GM18951 (cell line): Measurements from ENCODE around the gene ADCY7.

Source experiments
- POLR2A ChIP-seq: IDR thresholded peaks from 4 replicates; pipeline ENCODE4 v1.6.1; 2011; ENCODE audit warnings: mild to moderate bottlenecking; ENCODE audit not compliant: insufficient read length, insufficient read depth; ENCODE audit errors: extremely low read depth
- in situ Hi-C: fragments of 300-500 bp; cut with MboI; formaldehyde crosslinking; loops from one replicate; pipeline ENCODE4 v1.12.0; 2022; ENCODE audit warnings: low sequenced_read_pairs, mixed read lengths, inconsistent platforms; ENCODE audit not compliant: unreplicated experiment

Gene ADCY7

DNA sequence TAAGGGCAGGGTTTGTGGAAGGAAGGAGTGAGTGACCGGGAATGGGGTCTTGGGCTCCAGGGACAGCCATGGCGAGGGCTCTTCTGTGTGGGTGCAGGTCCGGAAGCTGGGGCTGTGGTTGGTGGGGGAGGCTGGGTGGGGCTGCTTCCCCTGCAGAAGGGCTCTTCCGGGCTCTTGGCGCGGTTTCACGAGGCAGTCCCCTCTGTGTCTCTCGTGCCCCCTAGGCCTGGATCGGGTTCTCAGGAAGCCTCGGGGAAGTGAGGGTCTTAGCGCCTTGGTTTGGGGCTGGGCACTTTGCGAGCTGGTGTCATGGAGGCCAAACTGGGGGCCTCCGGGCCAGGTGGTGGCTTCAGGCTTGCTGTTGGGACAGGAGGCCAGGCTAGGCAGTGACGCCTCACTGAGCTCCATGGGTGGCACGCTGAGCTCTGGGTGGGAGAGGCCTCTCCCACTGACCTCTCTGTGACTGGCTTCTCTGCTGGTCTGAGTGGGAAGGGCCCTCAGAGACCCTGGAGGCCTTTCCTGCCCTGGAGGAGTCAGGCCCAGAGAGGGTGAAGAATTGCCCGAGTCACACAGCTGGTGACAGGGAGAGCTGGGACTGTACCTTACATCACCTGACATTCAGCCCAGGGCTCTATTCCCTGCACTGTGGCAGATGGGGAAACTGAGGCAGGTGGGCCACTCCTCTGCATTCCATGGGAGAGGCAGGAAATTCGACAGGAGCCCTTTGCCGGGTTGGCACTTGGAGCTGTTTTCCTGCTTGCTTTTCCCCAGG, 8.2 kb downstream of the ADCY7 start:
- TF ChIP-seq POLR2A, result peak; percentile 58
- in situ Hi-C loops, result no loop called here

GRCh38 chr16:50275098-50275415, 8.7 kb downstream of the ADCY7 start:
- no peak for TF ChIP-seq POLR2A
- in situ Hi-C loops, result no loop called here

DNA sequence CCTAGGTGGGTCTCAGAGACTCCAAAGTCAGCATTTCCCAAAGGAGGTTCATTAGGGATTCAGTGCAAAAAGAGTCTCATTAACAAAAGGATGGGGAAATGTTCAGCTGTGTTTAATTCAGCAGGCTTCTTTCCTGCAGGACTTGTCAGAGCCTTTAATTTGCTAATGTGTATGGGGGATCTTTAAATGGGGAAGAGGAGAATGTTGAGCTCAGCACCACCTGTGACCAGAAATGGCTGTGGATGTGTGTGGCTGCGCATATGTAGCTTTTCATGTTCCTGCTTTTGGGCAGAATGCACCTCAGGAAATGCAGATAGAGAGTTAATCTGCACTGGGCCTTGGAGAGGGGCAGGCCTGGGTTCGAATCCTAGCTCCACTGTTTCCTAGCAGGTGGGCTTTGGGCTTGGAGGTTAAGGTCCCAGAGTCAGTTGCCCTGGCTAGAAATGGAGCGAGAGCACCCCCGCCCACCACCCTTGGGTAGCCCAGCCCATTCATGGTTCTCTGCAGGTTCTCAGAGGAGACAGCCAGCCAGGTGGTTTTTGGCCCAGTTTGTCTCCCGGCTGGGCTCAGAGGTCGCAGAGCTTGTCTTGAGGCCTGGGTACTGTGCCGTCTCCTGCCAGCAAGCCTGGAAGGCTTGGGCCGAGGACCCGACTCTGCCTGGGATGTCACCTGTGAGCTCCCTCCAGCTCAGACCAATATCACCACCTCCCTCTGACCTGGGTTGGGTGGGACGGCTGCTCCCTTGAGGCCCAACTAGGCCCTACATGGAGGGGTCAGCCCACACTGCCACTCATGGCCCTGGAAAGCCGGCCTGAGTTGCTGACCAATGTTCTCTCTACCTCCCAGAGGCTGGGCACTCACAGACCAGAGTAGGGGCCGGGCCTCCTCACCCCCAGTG, 9.3 kb downstream of the ADCY7 start:
- in situ Hi-C loops, result no loop called here

DNA sequence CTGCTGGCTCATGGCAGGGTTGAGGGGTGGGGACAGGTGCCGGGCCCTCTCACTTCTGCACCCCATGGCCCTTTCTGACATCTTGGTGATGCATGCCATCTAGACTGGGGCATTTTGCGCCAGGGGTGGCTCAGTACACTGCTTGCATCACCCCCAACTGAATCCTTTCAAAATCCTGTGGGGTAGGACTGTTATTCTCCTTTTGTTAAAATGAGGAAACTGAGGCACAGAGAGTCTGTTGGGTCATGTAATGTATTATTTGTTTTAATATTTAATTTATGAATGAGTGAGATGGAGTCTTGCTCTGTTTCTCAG, 9.9 kb downstream of the ADCY7 start:
- in situ Hi-C loops, result no loop called here
- TF ChIP-seq POLR2A, result no peak

More for the DNA sequence above, 9.3 kb downstream of the ADCY7 start:
- no peak for TF ChIP-seq POLR2A

- TF ChIP-seq POLR2A, result no peak
- in situ Hi-C loops, result no loop called here
These were observed 10.6 kb downstream of the ADCY7 start for GRCh38 chr16:50276801-50277555.

GRCh38 chr16:50278251-50278650, 11.9 kb downstream of the ADCY7 start:
- in situ Hi-C loops, result no loop called here
- no peak for TF ChIP-seq POLR2A

GRCh38 chr16:50279504-50279865, 13.1 kb downstream of the ADCY7 start:
- in situ Hi-C loops, result no loop called here
- TF ChIP-seq POLR2A, result no peak

DNA sequence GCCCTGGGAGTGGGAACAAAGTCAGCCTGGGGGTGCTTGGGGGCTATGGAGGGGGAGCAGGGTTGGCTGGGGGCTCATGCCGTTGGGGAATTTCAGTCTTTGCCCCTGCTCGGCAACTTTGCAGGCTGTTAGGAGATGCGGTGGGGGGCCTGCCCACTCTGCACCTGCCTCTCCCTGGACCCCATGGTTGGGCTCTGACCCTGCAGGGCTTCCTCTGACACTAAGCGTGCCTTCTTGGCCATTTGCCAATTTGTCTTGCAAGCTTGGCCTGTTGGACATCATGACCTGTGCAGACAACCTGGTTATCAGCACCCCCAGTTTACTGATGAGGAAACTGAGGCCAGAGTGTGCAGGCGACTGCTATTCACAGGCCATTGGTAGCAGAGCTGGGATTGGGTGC, 14.6 kb downstream of the ADCY7 start:
- TF ChIP-seq POLR2A, result no peak
- in situ Hi-C loops, result no loop called here

DNA sequence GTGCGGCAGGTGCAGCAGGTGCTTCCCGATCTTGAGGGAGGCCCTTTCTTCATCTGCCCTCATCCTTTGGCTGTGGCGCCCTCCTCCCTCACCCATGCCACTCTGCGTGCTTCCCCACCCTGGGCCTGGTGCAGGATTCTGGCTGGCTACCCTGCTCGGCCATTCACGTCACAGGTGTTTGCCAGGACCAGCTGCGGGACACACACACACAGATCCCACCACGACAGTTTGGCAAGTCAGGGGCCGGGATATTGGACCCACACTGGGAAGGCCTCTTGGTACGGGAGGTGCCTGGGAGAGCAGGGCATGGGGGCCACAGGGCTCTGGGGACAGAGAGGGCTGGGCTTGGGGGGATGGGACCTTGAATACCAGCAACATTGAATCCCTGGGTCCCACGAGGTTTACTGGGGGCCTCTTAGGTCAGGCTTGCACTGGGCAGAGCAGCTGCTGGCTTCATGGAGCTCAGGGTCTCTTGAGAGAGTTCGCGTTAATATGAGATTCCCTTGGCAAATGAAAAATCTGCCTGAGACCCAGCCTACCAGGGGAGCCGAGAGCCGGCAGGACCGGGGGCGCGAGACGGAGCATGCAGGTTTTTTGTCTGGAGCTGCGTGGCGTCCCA, 15.1 kb downstream of the ADCY7 start:
- in situ Hi-C loops, result no loop called here
- TF ChIP-seq POLR2A, result no peak

- in situ Hi-C loops, result no loop called here
These were observed 15.7 kb downstream of the ADCY7 start for GRCh38 chr16:50282010-50282538.

GRCh38 chr16:50282955-50283631, 16.7 kb downstream of the ADCY7 start:
- in situ Hi-C loops, result no loop called here
- no peak for TF ChIP-seq POLR2A

More at GRCh38 chr16:50282010-50282538, 15.7 kb downstream of the ADCY7 start:
- no peak for TF ChIP-seq POLR2A

DNA sequence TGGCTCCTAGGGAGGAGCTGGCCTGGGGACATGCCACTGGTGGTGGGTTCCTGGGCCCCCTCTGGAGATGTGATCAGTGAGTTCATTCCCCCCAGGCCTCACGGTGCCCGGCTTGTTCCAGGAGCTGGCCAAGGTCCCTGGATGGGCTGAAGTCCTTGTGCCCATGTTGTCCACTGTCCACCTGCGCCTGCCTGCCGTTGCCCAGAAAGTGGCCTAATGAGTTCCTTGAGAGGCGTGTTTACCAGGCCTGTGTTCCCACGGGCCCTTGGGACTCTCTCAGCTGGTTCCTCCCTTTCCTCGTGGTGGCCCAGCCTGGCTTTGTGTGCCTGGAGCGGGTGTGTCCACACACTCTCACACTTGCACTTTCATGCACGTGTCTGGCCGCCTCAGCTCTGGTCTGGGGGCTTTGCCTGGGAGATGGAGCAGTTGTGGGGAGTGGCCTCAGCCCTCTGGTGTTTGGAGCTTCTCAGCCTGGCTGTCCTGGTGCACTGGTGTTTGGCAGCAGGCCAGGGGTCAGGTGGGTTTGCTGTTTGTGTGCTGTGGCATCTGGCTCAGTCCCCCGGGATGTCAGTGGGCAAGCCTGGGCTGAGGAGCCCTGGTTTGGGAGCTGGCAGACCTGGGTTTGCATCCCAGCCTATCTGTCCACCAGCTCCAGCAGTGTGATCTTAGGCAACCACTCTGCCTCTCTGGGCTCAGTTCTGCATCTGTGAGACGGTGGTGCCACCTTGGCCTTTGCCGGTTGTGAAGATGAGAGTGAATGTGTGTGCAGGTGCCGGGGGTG, 18.0 kb downstream of the ADCY7 start:
- no peak for TF ChIP-seq POLR2A
- in situ Hi-C loops, result no loop called here
